ENCODE data around the gene DNAJA3.

DNA sequence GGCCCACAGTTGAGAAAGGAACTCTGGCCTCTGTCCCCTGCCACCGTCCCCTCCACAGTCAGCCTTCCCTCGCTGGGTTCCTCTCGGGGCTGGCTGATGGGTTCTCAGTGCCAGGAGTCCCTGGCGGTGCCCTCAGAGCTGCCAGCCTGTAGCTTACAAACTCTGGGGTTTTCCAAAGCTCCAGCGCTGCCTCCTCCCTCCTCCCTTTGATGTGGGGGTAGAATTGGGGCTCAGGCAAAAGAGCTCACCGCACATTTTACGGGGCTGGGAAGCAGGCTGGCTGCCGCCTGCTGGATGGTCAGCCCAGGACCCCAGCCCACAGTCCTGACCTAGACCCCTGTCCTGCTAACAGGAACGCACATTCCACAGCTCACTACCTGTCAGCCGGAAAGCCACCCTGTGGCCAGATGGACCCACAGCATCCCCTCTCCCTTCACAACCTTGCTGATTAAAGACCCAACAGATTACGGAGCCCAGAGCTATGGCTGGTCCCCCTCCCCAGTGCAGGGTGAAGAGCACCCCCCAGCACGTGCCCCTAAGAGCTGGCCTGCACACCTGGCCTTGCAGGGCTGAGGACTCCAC, 48.0 kb upstream of the DNAJA3 start:
- TF ChIP-seq, protein P1, sequence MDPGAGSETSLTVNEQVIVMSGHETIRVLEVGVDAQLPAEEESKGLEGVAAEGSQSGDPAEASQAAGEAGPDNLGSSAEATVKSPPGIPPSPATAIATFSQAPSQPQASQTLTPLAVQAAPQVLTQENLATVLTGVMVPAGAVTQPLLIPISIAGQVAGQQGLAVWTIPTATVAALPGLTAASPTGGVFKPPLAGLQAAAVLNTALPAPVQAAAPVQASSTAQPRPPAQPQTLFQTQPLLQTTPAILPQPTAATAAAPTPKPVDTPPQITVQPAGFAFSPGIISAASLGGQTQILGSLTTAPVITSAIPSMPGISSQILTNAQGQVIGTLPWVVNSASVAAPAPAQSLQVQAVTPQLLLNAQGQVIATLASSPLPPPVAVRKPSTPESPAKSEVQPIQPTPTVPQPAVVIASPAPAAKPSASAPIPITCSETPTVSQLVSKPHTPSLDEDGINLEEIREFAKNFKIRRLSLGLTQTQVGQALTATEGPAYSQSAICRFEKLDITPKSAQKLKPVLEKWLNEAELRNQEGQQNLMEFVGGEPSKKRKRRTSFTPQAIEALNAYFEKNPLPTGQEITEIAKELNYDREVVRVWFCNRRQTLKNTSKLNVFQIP (CRISPR knock-in tag; IDR thresholded peaks at IDR 0.05; ENCODE audit: borderline replicate concordance, low read depth): no peak
- TF ChIP-seq, protein P2, sequence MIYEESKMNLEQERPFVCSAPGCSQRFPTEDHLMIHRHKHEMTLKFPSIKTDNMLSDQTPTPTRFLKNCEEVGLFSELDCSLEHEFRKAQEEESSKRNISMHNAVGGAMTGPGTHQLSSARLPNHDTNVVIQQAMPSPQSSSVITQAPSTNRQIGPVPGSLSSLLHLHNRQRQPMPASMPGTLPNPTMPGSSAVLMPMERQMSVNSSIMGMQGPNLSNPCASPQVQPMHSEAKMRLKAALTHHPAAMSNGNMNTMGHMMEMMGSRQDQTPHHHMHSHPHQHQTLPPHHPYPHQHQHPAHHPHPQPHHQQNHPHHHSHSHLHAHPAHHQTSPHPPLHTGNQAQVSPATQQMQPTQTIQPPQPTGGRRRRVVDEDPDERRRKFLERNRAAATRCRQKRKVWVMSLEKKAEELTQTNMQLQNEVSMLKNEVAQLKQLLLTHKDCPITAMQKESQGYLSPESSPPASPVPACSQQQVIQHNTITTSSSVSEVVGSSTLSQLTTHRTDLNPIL (CRISPR knock-in tag; IDR thresholded peaks at IDR 0.05; ENCODE audit: low read depth): no peak
- TF ChIP-seq ZFP30 (CRISPR knock-in tag; IDR thresholded peaks at IDR 0.05): no peak
